HG03521 (cell line): ENCODE data around the gene DGKQ.

Experiments
- ATAC-seq: cut with Tn5 transposase; IDR thresholded peaks from one replicate; pipeline ENCODE4 v1.9.1; 2021; ENCODE audit warnings: mild to moderate bottlenecking, moderate library complexity; ENCODE audit not compliant: unreplicated experiment

The DGKQ gene

DNA sequence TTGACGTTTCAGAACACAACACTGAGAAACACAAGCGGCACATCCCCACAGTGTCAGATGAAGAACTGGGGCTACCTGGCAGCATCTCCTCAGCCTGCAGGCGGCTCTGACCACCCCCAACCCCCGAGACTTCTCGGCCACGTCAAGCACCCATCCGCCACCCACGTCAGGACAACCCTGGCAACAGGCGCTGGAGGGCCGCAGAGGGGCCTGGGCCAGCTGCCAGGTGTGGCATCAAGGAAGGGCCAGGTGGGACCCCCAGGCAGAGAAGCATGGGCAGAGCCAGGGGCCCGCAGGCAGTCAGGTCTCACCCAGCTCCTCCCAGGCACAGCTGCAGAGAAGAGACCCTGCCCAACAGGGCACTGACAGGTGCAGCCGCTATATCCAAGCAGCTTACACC, 63.5 kb downstream of the DGKQ start:
- ATAC-seq = no peak

DNA sequence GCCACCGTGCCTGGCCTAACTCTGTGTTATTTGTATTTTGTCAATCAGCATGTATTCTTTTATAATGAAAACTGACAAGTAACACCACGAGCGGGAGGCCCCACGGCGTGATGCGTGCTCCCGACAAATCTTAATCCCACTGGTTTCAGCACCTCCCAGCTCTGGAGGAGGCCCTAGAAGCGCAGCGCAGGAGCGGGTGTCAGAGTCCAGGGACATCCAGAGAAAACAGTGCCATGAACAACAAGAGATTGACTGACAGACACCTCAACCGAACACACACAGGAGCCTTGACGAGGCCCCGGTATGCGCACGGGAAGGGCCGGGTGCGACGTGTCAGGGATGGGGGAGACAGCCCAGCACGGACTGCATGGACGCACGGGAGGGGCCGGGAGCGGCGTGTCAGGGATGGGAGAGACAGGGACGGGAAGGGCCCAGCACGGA, 64.2 kb downstream of the DGKQ start:
- ATAC-seq = no peak
